GM12801 (cell line): ENCODE data around the gene HOXD9.

Source experiments
- CTCF ChIP-seq: IDR thresholded peaks from one replicate; pipeline ENCODE4 v1.5.1; 2011; ENCODE audit warnings: control low read depth; ENCODE audit not compliant: insufficient read length; ENCODE audit errors: extremely low read depth

Gene HOXD9

DNA sequence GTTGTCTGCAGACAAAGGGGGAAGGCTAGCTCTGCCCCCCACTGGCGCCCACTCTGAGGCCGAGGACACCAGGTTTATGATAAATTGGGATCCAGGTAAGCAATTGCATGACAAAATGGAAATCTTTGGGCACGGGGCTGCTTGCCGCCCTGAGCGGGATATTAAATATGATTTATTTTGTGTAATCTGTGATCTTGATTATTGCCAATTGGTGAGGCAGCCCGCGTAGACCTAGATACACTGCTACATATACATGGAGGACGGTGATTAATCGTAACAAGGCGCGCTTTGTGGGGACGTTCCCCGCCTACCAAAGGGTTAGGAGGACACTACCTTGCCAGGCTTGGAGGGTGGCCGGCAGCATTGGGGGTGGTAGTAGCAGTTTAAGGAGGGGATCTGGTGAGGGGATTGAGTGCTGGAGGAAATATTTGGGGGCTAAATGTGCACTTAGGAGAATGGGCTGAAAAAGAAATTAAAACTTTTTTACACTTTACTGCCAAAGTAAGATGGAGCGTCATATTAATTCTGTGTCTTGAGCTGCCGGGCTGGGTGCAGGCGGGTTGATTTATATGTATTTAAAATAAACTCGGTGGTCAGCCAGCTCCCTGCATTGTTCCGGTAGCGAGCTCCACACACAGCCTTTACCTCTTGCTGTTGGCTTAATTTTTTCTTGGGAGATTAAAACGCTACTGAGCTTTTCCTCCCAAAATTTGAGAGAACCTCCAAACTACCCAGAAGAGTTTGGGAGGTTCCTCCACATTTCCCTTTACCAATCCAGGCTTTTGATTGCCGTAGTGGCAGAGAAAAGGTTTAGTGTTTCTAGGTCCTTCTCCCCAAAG is 38.7 kb downstream of the HOXD9 start:
- TF ChIP-seq CTCF: no peak

GRCh38 chr2:176161825-176162626 is 39.5 kb downstream of the HOXD9 start:
- TF ChIP-seq CTCF: no peak

DNA sequence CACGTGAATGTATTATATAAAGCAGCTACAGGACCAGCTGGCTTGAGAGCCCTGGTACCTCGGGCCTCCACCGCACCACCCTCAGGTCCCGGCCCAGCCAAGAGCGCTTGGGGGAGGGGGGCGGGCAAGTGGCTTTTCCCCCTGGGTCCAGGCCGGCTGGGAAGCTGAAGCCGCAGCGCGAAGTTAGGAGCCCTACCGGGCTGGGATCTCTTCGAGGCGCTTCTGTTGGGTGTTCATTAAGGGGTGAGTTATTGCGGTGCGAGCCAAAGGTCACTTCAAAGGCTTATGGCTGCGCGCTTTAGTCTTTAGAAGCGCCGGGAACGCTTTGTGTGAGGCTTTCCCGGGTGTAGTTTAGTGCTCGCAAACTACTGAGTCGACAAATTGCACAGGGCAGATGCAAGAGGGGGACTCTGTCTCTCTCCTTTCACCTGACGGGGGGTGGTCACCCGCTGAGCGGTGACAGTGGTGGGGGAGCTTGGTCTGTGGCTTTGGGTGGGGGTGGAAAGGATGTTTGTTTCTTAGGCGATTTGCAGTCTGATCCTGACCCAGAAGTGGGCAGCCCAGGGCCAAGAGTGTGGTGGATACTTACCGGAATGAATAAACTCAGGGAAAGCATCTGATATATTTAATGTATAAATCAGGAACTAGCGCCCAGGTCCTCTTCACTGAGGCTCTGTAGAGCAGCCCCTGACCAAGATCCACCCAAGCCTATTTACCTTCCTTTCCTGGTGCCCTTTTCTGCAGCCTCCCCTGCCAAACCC is 40.6 kb downstream of the HOXD9 start:
- no peak for TF ChIP-seq CTCF

- TF ChIP-seq CTCF: no peak
Measured at GRCh38 chr2:176163672-176164056, 41.1 kb downstream of the HOXD9 start.

GRCh38 chr2:176164201-176164600 is 41.7 kb downstream of the HOXD9 start:
- no peak for TF ChIP-seq CTCF

DNA sequence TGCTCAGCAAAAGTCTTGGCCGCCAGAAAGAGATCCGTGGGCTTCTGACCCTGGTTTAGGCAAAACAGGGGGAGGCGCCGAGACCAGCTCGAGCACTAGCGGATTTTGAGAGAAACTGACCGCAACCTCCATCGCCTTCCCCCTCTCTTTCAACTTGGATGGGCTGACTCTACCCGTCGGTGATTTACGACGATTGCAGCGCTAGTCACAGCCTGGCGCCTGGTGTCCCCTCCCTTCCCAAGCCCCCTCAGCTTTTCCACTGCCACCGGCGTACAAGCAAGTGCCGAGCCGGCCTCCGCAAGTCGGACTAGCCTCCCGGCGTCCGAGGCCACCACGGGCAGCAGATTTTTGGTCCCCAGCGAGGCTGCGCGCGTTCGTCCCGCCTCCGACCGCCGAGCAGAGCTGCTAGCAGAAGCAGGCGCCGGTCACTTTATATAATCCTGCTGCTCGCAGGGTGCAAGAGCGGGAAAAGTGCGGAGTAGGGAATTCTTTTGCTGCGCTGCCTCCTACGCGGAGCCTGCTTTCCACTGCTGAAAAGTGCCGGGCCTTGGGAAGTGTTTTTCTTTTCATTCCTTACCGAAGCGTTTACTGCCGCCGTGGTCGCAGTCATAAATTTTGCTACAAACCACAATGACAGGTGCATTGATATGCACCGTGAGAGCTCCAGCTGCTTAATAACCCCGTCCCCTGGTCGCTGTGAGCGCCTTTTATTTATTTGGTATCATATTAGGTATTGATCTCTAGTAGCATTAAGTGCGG is 42.3 kb downstream of the HOXD9 start:
- no peak for TF ChIP-seq CTCF
